IPS-15b (cell line): ENCODE data around the gene TPI1.
A peak's percentile ranks its signal among the peaks of the same experiment; 100 is the strongest.

Experiments
- H3K27me3 ChIP-seq: one replicate; pipeline ENCODE4 v1.6.1; 2013; ENCODE audit warnings: low read length; ENCODE audit not compliant: control insufficient read depth, insufficient read depth
- H3K36me3 ChIP-seq: one replicate; pipeline ENCODE4 v1.6.1; 2013; ENCODE audit warnings: low read length; ENCODE audit not compliant: control insufficient read depth, insufficient read depth
- H3K4me1 ChIP-seq: one replicate; pipeline ENCODE4 v1.6.1; 2013; ENCODE audit warnings: mild to moderate bottlenecking, low read length; ENCODE audit not compliant: control insufficient read depth, insufficient read depth
- H3K4me3 ChIP-seq: one replicate; pipeline ENCODE4 v1.5.1; 2013; ENCODE audit warnings: low read depth, low read length
- H3K9ac ChIP-seq: one replicate; pipeline ENCODE4 v1.6.1; 2013; ENCODE audit warnings: low read depth, mild to moderate bottlenecking, low read length
- H3K9me3 ChIP-seq: one replicate; pipeline ENCODE4 v1.6.1; 2013; ENCODE audit warnings: mild to moderate bottlenecking, low read length; ENCODE audit not compliant: control insufficient read depth, insufficient read depth

The TPI1 gene

DNA sequence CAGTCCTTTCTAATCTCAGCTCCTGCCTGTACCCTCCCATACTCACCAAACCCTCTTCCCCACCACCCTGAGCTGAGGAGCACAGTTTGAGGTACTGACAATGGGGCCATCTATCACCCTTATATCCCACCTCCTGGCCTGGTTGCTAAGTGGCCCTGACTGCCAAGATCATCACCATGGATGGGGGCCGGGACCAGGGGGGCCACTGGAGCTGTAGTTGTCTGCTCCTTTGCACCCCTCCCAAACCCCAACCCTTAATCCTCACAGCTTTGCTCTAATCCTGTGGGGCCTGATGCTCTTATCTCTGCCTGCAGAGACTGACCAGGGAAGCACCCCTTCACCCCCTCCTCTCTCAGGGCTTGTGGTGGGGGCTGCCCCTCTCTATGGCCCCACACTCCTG lies 27.0 kb upstream of the TPI1 start:
- peaks cover 56% of the 10 kb centered on the region for H3K36me3 ChIP-seq
- H3K4me3 ChIP-seq: no peak overlapping the region
- no peaks in the 10 kb centered on the region for H3K27me3 ChIP-seq
- H3K9me3 ChIP-seq: no peaks in the 10 kb centered on the region
- H3K4me1 ChIP-seq: no peaks in the 10 kb centered on the region
- H3K9ac ChIP-seq: no peak overlapping the region

DNA sequence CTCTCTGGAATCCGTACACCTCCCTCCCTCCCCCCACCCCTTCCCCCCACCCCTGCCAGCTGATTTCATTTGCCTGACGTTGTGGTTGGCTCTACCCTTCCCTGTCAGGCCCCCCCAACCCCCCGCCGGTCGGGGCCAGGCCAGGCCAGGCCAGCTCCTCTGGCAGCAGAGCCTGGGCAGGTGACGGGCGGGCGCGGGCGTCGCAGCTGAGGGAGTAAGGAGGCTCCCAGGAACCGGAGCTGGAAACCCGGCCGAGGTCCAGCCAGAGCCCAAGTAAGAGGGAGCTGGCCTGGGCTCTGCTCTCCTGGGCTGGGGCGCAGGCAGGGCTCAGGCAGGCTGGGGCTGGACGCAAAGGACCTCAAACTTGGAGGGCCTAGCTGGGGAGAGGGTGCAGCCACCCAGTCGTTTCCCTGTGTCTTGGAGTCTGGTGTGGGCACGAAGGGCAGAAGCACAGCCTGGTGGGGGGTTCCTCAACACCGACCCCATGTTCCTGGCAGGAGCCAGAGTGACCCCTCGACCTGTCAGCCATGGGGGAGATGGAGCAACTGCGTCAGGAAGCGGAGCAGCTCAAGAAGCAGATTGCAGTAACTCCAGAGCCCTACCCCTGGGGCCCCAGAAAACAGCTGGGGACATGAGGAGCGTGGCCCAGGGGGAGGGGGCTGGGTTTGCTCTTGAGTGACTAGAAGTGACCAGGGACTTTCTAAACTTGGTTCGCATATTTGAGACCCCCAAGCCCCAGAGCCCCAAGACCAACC lies 26.4 kb upstream of the TPI1 start, which contains the start of gene GNB3:
Gene GNB3 (plus strand): TSS at position 165 of the 755 bp plus-strand sequence. CDS start 363 bp downstream, at position 528.
- Histone ChIP-seq H3K4me1 (no peaks in the 10 kb centered on the region), H3K9me3 (no peaks in the 10 kb centered on the region), H3K9ac (no peak within 1 kb of the TSS), H3K4me3 (no peak within 1 kb of the TSS), H3K27me3 (no peaks in the 10 kb centered on the region), H3K36me3 (peaks cover 62% of the 10 kb centered on the region)

DNA sequence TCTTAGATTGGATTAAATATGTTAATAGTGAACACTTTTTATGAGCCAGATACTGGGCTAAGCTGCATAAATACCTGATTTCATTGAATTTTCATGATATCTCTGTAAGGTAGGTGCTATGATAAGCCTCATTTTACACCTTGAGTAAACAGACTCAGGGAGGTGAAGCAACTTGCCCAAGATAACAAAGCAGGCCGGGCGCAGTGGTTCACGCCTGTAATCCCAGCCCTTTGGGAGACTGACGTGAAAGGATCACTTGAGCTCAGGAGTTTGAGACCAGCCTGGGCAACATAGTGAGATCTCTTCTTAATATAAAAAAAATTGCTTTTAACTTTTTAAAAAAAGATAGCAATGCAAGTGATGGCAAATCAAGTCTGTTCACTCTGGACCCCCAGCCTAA lies 25.3 kb upstream of the TPI1 start:
- Histone ChIP-seq H3K9me3 (no peaks in the 10 kb centered on the region), H3K4me3 (no peak overlapping the region), H3K36me3 (peaks cover 65% of the 10 kb centered on the region), H3K4me1 (no peaks in the 10 kb centered on the region), H3K27me3 (no peaks in the 10 kb centered on the region), H3K9ac (no peak overlapping the region)

DNA sequence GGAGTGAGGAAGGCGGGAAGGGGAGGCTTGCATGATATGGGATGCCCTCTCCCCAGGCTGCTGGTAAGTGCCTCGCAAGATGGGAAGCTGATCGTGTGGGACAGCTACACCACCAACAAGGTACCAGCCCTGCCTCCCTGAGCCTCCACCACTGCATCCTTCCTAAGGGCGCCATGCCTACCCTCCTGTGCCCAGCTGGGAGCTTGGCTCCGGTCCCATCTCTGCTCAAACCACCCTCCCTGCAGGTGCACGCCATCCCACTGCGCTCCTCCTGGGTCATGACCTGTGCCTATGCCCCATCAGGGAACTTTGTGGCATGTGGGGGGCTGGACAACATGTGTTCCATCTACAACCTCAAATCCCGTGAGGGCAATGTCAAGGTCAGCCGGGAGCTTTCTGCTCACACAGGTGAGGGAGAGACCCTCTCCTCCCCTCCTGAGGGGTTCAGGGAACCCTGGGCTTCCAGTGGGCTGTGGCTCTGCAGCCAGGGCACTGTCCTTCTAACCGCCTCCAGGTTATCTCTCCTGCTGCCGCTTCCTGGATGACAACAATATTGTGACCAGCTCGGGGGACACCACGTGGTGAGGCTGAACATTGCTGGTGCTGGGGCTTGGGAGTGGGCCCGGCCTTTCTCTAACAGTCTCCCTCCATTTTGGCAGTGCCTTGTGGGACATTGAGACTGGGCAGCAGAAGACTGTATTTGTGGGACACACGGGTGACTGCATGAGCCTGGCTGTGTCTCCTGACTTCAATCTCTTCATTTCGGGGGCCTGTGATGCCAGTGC lies 24.0 kb upstream of the TPI1 start:
- Histone ChIP-seq H3K4me1 (no peaks in the 10 kb centered on the region), H3K4me3 (no peak overlapping the region), H3K27me3 (no peaks in the 10 kb centered on the region), H3K9ac (no peak overlapping the region), H3K9me3 (no peaks in the 10 kb centered on the region), H3K36me3 (peaks cover 59% of the 10 kb centered on the region)

DNA sequence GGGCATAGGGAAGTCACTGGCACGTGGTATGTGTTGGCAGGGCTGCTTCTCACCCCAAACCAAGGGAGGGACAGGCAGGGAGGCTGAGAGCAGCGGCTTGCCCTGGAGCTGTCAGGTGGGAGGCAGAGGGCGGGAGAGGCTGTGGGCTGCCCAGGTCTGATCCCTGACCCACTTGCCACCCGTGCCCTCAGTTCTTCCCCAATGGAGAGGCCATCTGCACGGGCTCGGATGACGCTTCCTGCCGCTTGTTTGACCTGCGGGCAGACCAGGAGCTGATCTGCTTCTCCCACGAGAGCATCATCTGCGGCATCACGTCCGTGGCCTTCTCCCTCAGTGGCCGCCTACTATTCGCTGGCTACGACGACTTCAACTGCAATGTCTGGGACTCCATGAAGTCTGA lies 21.9 kb upstream of the TPI1 start:
- Histone ChIP-seq H3K36me3 (peaks cover 50% of the 10 kb centered on the region), H3K9me3 (no peaks in the 10 kb centered on the region), H3K4me3 (no peak overlapping the region), H3K4me1 (no peaks in the 10 kb centered on the region), H3K9ac (no peak overlapping the region), H3K27me3 (no peaks in the 10 kb centered on the region)

DNA sequence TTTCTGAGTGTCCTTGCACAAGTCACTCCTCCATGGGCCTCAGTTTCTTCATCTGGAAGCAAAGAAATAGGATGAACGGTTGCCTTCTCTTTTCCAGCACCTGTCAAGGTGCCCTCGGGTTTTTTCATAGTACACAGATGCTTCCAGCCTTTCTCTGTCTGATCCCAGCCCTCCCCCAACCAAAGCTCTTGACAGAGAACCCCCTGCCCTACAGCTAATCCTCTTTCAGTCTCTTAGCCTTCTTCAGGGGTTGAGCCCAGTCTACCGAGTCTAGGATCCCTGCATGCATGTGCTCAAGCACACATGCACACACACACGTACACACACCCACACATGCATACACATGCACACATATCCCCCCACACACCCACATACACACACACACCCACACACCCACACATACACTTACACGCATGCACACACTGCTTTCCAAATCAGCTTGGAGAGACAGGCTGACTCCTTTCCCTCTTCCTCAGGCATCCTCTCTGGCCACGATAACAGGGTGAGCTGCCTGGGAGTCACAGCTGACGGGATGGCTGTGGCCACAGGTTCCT lies 20.9 kb upstream of the TPI1 start:
- Histone ChIP-seq H3K9me3 (no peaks in the 10 kb centered on the region), H3K4me3 (no peak overlapping the region), H3K4me1 (no peaks in the 10 kb centered on the region), H3K9ac (no peak overlapping the region), H3K36me3 (peaks cover 50% of the 10 kb centered on the region), H3K27me3 (no peaks in the 10 kb centered on the region)

DNA sequence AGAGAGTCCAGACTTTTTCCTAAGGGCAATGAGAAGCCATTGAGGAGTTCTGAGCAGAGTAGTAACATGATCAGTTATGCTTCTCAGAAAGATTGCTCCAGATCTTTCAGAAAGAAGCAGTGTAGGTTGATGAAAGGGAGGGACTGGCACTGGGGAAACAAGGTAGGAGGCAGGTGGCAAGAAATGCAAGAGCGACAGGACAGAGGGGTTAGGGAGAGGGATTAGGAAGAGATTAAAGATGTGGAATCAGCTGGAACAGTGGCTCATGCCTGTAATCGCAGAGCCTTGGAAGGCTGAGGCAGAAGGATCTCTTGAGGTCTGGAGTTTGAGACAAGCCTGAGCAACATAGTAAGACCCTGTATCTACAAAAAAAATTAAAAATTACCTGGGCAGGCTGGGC lies 19.7 kb upstream of the TPI1 start:
- Histone ChIP-seq H3K4me1 (no peaks in the 10 kb centered on the region), H3K9me3 (no peaks in the 10 kb centered on the region), H3K4me3 (no peak overlapping the region), H3K36me3 (peaks cover 52% of the 10 kb centered on the region), H3K27me3 (no peaks in the 10 kb centered on the region), H3K9ac (no peak overlapping the region)

DNA sequence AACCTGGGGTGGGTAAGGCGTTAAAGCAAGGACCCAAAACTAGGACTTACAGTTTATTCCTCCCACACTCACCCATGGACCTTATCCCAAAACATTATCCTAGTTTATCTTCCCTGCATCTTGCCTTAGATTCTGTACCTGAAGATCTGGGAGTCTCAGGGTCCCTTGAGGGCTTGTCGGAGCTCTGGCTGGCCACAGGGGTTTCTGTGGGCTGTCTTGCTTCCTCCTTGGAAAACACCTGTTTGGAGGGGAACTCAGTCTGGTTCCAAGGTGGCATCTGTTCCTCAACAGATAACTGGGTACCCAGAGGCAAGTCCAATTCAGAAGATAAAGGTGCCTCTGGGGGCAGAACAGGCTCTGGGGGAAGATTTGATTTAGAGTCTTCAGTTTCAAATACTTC lies 17.9 kb upstream of the TPI1 start:
- no peak overlapping the region for H3K9ac ChIP-seq
- no peak overlapping the region for H3K4me3 ChIP-seq
- H3K9me3 ChIP-seq: no peaks in the 10 kb centered on the region
- no peaks in the 10 kb centered on the region for H3K27me3 ChIP-seq
- peaks cover 40% of the 10 kb centered on the region for H3K36me3 ChIP-seq
- H3K4me1 ChIP-seq: peaks cover 4% of the 10 kb centered on the region

DNA sequence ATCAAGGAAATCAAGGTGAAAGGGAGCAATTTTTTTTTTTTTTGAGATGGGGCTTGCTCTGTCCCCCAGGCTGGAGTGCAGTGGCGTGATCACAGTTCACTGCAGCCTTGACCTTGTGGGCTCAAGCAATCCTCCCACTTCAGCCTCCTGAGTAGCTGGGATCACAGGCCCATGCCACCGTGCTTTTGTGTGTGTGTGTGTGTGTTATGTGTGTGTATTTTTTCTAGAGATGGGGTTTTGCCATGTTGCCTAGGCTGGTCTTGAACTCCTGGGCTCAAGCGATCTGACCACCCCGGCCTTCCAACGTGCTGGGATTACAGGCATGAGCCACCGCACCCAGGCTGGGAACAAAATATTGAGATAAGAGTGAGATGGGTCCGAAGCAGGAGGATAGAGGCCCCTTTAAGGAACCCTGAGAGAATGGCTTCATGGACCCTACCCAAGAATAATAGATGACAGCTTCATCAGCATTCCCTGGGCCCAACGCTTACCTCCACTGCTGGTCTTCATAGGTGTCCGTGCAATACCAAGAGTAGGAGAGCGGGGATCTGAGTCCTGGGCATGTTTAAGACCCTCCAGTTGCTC lies 17.3 kb upstream of the TPI1 start:
- Histone ChIP-seq H3K36me3 (peaks cover 34% of the 10 kb centered on the region), H3K9ac (peak overlapping the region; percentile 71), H3K4me3 (peak overlapping the region; percentile 100), H3K9me3 (no peaks in the 10 kb centered on the region), H3K27me3 (no peaks in the 10 kb centered on the region), H3K4me1 (peaks cover 4% of the 10 kb centered on the region)

DNA sequence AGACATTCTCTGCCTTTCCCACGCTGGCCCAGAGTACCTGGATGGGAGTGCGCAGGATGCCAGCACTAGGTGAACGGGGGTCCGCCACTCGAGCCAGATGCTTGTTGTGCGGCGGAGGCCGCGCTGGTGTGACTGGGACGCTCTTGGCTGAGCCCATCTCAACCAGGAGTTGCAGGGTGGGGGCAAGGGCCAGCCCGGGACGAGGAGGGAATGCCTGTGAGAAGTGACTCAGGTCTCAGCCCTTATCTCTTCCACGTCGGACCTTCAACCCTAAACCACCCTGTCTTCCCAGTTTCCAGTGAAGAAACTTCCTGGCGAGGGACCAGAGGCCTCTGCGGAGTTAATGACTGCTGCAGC lies 16.6 kb upstream of the TPI1 start:
- peak overlapping the region; percentile 71 for H3K9ac ChIP-seq
- H3K36me3 ChIP-seq: peaks cover 30% of the 10 kb centered on the region
- peaks cover 4% of the 10 kb centered on the region for H3K4me1 ChIP-seq
- no peaks in the 10 kb centered on the region for H3K9me3 ChIP-seq
- no peaks in the 10 kb centered on the region for H3K27me3 ChIP-seq
- peak overlapping the region; percentile 100 for H3K4me3 ChIP-seq

DNA sequence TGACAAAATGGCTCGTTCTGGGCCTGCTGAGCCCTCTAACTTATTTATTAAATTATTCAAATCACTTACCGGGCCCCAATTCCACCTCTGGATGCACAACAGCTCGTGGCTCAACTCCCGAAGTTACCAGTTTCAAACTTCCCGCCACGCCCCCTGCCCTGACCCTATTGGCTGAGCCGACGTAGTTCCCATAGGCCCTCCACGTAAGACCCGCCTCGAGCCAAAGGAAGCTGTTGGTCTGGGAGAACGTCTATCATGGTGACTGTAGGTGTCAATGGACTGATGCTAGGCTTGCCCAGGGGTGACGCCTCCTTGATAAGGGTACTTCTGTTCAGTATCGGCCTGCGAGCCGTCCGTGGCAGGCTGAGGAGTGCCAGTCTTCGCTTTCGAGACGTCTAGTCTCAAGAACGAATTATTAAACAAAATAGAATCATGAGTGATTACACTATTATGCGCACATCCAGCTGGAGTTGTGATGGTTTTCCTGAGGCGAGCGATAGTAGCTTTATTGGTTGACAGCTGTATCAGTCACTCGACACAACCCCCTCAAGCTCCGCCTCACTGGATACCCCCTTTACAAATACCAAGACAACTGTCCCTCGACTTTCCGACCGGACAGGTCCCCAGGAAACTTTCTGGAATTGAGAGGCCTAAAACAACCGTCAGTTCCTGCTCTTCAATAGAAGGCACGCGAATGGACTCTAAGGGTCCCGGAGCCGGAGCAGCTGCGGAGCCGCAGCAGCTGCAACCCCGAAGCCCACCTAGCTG lies 16.0 kb upstream of the TPI1 start, which contains the start of gene CDCA3:
Gene CDCA3 (minus strand): TSS at position 134 of the 768 bp plus-strand sequence. CDS start 334 bp downstream, outside the sequence.
- H3K27me3 ChIP-seq: no peaks in the 10 kb centered on the region
- no peaks in the 10 kb centered on the region for H3K9me3 ChIP-seq
- peaks cover 4% of the 10 kb centered on the region for H3K4me1 ChIP-seq
- peaks cover 30% of the 10 kb centered on the region for H3K36me3 ChIP-seq
- H3K9ac ChIP-seq: peak within 1 kb of the TSS; percentile 89
- H3K4me3 ChIP-seq: peak within 1 kb of the TSS; percentile 100
